NCI-H146 treated with DMSO at 0.1 percent for 48 hours (cell line): ENCODE data around the gene AGRN.
"Not testable (repeated sequence)": the region's sequence is repeated elsewhere in the genome, so short reads cannot be mapped to it uniquely, and the experiment has no call there.

Experiments used
- DNase-seq: peaks from one replicate; lab custom pipeline; 2025; ENCODE audit not compliant: unreplicated experiment; lab: John Stamatoyannopoulos, UW

AGRN gene

GRCh38 chr1:1065265-1065939, 45.5 kb downstream of the AGRN start:
- DNase-seq = no peak

- not testable (repeated sequence) for DNase-seq
Observed at GRCh38 chr1:1065940-1066304, 46.0 kb downstream of the AGRN start.

GRCh38 chr1:1066403-1067283, 46.7 kb downstream of the AGRN start:
- DNase-seq = no peak

- no peak for DNase-seq
Observed at GRCh38 chr1:1067284-1067859, 47.5 kb downstream of the AGRN start.

GRCh38 chr1:1067860-1068516, 48.1 kb downstream of the AGRN start:
- no peak for DNase-seq

GRCh38 chr1:1068517-1069055, 48.7 kb downstream of the AGRN start:
- peak; percentile 5 for DNase-seq

GRCh38 chr1:1069056-1069710, 49.3 kb downstream of the AGRN start:
- peak; percentile 12 for DNase-seq

- no peak for DNase-seq
Observed at GRCh38 chr1:1069711-1070676, 50.1 kb downstream of the AGRN start.

GRCh38 chr1:1071486-1072298, 51.8 kb downstream of the AGRN start:
- DNase-seq = no peak

GRCh38 chr1:1072299-1072848, 52.5 kb downstream of the AGRN start:
- DNase-seq = no peak

GRCh38 chr1:1072849-1073742, 53.2 kb downstream of the AGRN start:
- no peak for DNase-seq

GRCh38 chr1:1073743-1074587, 54.0 kb downstream of the AGRN start, which contains the start of gene RNF223:
Gene RNF223, minus strand, starts transcription at chr1:1074306. Its CDS starts 1,740 bp downstream, at chr1:1072566.
- peak; percentile 40 for DNase-seq

GRCh38 chr1:1074631-1075147, 54.8 kb downstream of the AGRN start:
- DNase-seq = no peak

- no peak for DNase-seq
Observed at GRCh38 chr1:1075148-1075935, 55.4 kb downstream of the AGRN start.

- not testable (repeated sequence) for DNase-seq
Observed at GRCh38 chr1:1077396-1077795, 57.5 kb downstream of the AGRN start.
